ENCODE results near the gene PTGR3. TPM values are rescaled to one million over a fixed set of nuclear protein-coding genes. Genes with fewer than 3 reads are reported as not detected.

PTGR3 gene
- total and polyA plus RNA-seq, 4 donors: 6.8 to 18.7 (median 11.4) TPM

DNA sequence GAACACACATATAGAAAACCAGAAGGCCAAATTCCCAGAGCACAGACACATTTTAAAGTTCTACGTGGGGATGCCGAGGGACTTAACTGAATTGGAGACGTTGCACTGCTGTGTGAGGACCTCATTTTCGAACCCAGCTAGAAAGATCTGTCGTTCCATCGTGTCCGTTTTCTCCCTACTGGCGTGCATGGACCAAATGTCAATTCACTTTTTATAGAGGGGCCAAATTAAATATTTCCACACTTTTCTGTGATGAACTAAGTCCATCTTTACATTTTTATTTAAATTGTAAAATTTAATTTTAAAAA is 966 bp upstream of the PTGR3 start:
- Histone ChIP-seq H3K9ac (ENCODE audit: low read depth in 1 of 2, low read length in 2 of 2) (peak overlapping the region; percentile 81 to 88), H3K4me1 (ENCODE audit: control insufficient read depth in 4 of 4, insufficient read depth in 4 of 4, low read length in 3 of 4) (peaks cover 6 to 57% (median 44%) of the 10 kb centered on the region in 4 donors), H3K36me3 (ENCODE audit: control insufficient read depth in 4 of 4, insufficient read depth in 3 of 4, low read depth in 1 of 4, low read length in 3 of 4) (no peaks in the 10 kb centered on the region), H3K9me3 (ENCODE audit: control insufficient read depth in 4 of 4, low read length in 3 of 4) (no peaks in the 10 kb centered on the region), H3K27me3 (ENCODE audit: control insufficient read depth in 4 of 4, insufficient read depth in 4 of 4, low read length in 3 of 4) (no peaks in the 10 kb centered on the region), H3K4me3 (ENCODE audit: low read depth in 1 of 3, low read length in 3 of 3) (peak overlapping the region; percentile 66 to 91 (median 77)), H3K27ac (ENCODE audit: low read depth in 1 of 2, low read length in 2 of 2) (peak overlapping the region; percentile 94 to 97)
- TF ChIP-seq FOXA2 (IDR thresholded peaks at IDR 0.05) (no peak), YY1 (IDR thresholded peaks at IDR 0.05) (peak; percentile 55)
- DNase-seq (ENCODE audit: low spot score): no peak
- under 1% methylated on average over 8 of the region's 8 CpGs for WGBS

DNA sequence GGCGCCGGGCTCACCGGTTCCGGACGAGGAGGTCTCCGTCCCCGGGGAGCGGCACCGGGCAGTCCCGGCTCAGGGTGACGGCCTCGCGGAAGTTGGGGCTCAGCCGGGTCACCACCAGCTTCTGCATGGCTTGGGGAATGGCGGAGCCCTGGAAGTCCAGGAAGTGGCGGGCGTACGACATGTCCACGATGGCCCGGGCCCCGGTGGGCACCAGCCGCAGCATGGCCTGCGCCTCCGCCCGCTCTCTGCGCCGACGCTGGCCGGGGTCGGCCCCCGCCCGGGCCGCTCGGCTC is 157 bp downstream of the PTGR3 start:
- Histone ChIP-seq H3K9ac (ENCODE audit: low read depth in 1 of 2, low read length in 2 of 2) (peak overlapping the region in 1 of 2 donors; percentile 80), H3K27ac (ENCODE audit: low read depth in 1 of 2, low read length in 2 of 2) (peak overlapping the region; percentile 94 to 97), H3K36me3 (ENCODE audit: control insufficient read depth in 4 of 4, insufficient read depth in 3 of 4, low read depth in 1 of 4, low read length in 3 of 4) (no peaks in the 10 kb centered on the region), H3K4me1 (ENCODE audit: control insufficient read depth in 4 of 4, insufficient read depth in 4 of 4, low read length in 3 of 4) (peaks cover 11 to 57% (median 39%) of the 10 kb centered on the region in 4 donors), H3K4me3 (ENCODE audit: low read depth in 1 of 3, low read length in 3 of 3) (peak overlapping the region; percentile 76 to 92 (median 91)), H3K9me3 (ENCODE audit: control insufficient read depth in 4 of 4, low read length in 3 of 4) (no peaks in the 10 kb centered on the region), H3K27me3 (ENCODE audit: control insufficient read depth in 4 of 4, insufficient read depth in 4 of 4, low read length in 3 of 4) (no peaks in the 10 kb centered on the region)
- DNase-seq (ENCODE audit: low spot score): no peak
- under 1% methylated on average over 34 of the region's 34 CpGs for WGBS
- TF ChIP-seq HNF4A (conservative IDR thresholded peaks at IDR 0.05): no peak
- TF ChIP-seq YY1 (IDR thresholded peaks at IDR 0.05): no peak
- no peak for TF ChIP-seq RXRA (IDR thresholded peaks at IDR 0.05)
- TF ChIP-seq, protein P1, sequence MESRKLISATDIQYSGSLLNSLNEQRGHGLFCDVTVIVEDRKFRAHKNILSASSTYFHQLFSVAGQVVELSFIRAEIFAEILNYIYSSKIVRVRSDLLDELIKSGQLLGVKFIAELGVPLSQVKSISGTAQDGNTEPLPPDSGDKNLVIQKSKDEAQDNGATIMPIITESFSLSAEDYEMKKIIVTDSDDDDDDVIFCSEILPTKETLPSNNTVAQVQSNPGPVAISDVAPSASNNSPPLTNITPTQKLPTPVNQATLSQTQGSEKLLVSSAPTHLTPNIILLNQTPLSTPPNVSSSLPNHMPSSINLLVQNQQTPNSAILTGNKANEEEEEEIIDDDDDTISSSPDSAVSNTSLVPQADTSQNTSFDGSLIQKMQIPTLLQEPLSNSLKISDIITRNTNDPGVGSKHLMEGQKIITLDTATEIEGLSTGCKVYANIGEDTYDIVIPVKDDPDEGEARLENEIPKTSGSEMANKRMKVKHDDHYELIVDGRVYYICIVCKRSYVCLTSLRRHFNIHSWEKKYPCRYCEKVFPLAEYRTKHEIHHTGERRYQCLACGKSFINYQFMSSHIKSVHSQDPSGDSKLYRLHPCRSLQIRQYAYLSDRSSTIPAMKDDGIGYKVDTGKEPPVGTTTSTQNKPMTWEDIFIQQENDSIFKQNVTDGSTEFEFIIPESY (IDR thresholded peaks at IDR 0.05): no peak

DNA sequence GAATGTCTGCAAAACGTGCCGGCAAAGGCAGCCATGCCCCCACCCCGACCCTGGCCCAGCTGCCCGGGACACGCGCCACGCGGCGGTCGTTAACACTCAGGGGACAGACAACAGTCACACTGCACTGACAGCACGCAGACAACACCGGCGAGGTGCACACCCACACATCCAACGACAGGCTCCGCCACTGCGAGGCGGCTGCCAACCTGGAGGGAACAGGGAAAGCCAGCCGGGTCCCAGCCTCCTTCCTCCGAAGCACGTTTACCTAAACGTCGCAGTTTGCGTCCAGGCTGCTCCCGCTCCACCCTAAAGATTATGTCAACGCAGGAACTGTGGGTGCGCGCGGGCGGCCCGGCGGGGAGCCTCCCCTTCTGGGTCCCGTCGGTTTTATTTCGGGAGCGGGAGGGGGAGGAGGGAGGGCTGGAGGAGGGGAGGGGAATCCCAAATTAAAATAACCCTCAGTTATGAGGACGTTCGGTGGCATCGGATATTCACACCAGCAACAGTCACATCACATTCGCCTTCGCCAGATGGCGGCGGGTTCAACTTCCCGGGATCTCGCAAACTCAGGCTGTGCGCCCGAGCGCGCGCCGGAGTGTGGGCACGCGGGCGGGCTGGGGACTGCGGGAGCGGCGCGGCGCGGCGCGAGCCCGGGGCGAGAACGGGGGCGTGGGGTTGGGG is 644 bp downstream of the PTGR3 start:
- no peaks in the 10 kb centered on the region for H3K9me3 ChIP-seq (ENCODE audit: control insufficient read depth in 4 of 4, low read length in 3 of 4)
- H3K4me1 ChIP-seq (ENCODE audit: control insufficient read depth in 4 of 4, insufficient read depth in 4 of 4, low read length in 3 of 4): peaks cover 11 to 54% (median 37%) of the 10 kb centered on the region in 4 donors
- TF ChIP-seq, protein P1 (IDR thresholded peaks at IDR 0.05): no peak
- TF ChIP-seq FOXA1 (IDR thresholded peaks at IDR 0.05) (no peak), TAF1 (conservative IDR thresholded peaks at IDR 0.05) (no peak), RAD21 (IDR thresholded peaks at IDR 0.05) (peak; percentile 13 to 29), JUND (IDR thresholded peaks at IDR 0.05) (no peak)
- peak; percentile 46 for DNase-seq (ENCODE audit: low spot score)
- under 1% methylated on average over 65 of the region's 65 CpGs for WGBS
- H3K27ac ChIP-seq (ENCODE audit: low read depth in 1 of 2, low read length in 2 of 2): peak overlapping the region; percentile 94 to 97
- H3K36me3 ChIP-seq (ENCODE audit: control insufficient read depth in 4 of 4, insufficient read depth in 3 of 4, low read depth in 1 of 4, low read length in 3 of 4): no peaks in the 10 kb centered on the region
- H3K4me3 ChIP-seq (ENCODE audit: low read depth in 1 of 3, low read length in 3 of 3): peak overlapping the region; percentile 76 to 92 (median 91)
- peak overlapping the region; percentile 58 to 75 for H3K9ac ChIP-seq (ENCODE audit: low read depth in 1 of 2, low read length in 2 of 2)
- H3K27me3 ChIP-seq (ENCODE audit: control insufficient read depth in 4 of 4, insufficient read depth in 4 of 4, low read length in 3 of 4): no peaks in the 10 kb centered on the region
